Esophagus squamous epithelium (tissue), 4 donors: Measurements from ENCODE around the gene GRPEL1.

Experiments
- CTCF ChIP-seq, 6 experiments: fragments of 450-650 bp in 4 of 6; fragments of 200-600 bp in 2 of 6; sonication (generic) in 2 of 6; IDR thresholded peaks; one replicate each; pipeline ENCODE4 v1.5.1; 2016 to 2019; ENCODE audit warnings: antibody characterized with exemption in 6 of 6, mild to moderate bottlenecking in 4 of 6, moderate library complexity in 4 of 6
- POLR2A ChIP-seq, 4 donors: fragments of 450-650 bp; IDR thresholded peaks; one replicate each; pipeline ENCODE4 v1.6.1; 2017; ENCODE audit warnings: antibody characterized with exemption in 4 of 4, mild to moderate bottlenecking in 4 of 4, moderate library complexity in 3 of 4

GRCh38 chr4:7034262-7035081 is 33.4 kb downstream of the GRPEL1 start:
- TF ChIP-seq POLR2A (IDR thresholded peaks at IDR 0.05) (no peak), CTCF (IDR thresholded peaks at IDR 0.05) (no peak)
